ENCODE measurements around the gene KRTAP10-9.
"Not testable (repeated sequence)": the region's sequence is repeated elsewhere in the genome, so short reads cannot be mapped to it uniquely, and the experiment has no call there.

Gene KRTAP10-9

DNA sequence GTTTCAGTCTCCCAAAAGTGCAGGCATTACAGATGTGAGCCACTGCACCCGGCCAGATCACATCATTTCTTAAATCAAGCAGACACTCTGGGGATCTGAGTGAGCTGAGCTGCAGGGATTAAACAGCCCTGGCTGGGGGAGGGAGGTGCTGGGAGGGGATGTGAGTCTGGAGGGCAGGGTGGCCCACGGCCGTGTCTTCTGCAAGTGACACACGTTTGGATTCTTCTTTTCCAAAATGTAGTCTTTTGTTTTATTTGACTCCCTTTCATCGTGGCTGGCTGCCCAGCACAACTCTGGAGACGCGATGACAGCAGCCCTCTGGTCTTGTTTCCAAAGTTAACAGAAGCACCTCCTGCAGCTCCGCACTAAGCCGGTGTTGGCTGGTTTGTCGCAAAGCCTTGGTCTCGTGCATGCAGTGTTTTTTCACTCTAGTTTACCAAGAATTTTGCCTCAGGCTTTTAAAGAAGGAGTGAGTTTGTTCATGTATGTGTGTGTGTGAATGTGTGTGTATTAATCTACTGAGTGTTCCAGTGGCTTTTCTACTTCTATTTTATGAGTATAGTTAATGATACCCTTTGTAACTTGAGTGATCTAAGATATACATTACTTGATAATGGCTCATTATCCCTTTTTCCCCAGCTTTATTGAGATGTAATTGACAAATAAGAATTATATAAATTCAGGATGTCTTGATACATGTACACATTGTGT, 43.6 kb upstream of the KRTAP10-9 start:
- DNase-seq (ENCODE audit: low spot score): no peak
- TF ChIP-seq, protein P1, sequence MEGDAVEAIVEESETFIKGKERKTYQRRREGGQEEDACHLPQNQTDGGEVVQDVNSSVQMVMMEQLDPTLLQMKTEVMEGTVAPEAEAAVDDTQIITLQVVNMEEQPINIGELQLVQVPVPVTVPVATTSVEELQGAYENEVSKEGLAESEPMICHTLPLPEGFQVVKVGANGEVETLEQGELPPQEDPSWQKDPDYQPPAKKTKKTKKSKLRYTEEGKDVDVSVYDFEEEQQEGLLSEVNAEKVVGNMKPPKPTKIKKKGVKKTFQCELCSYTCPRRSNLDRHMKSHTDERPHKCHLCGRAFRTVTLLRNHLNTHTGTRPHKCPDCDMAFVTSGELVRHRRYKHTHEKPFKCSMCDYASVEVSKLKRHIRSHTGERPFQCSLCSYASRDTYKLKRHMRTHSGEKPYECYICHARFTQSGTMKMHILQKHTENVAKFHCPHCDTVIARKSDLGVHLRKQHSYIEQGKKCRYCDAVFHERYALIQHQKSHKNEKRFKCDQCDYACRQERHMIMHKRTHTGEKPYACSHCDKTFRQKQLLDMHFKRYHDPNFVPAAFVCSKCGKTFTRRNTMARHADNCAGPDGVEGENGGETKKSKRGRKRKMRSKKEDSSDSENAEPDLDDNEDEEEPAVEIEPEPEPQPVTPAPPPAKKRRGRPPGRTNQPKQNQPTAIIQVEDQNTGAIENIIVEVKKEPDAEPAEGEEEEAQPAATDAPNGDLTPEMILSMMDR (IDR thresholded peaks at IDR 0.05; ENCODE audit: extremely low read depth, missing control alignments): no peak

DNA sequence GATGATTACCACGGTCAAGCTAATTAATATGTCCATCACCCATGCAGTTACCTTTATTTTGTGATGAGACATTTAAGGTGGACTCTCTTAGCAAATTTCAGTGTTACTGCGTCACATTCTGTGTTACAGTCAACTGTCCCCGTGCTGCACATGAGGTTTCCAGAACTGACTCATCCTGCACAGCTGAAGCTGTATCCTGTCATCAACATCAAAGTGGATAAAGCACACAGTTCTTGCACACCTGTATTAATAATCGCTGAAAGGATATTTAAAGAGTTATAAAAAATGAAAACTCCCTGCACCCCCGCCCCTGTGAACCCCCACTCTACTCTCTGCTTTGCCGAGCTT, 43.1 kb upstream of the KRTAP10-9 start:
- DNase-seq (ENCODE audit: low spot score): no peak
- TF ChIP-seq, protein P1 (IDR thresholded peaks at IDR 0.05; ENCODE audit: extremely low read depth, missing control alignments): no peak

DNA sequence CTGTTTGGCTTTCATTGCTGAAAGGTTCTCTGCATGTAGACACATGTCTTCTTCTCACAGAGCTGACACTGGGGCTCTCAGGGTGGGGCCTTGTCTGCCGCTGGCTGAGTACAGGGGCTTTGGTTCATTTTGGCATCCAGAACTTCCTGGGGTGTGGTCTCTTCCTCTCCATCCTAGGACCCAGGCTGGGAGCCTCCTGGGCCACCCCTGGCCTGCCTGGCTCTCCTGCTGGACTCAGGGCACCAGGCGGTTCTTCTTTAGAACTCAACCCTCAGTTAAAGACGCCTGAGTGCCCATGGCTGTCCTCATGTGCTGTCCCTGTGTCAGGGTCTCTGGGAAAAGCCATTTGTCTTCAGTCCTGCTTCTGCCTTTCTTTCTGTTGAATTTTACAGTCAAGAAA, 41.0 kb upstream of the KRTAP10-9 start:
- no peak for DNase-seq (ENCODE audit: low spot score)
- TF ChIP-seq, protein P1 (IDR thresholded peaks at IDR 0.05; ENCODE audit: extremely low read depth, missing control alignments): no peak

DNA sequence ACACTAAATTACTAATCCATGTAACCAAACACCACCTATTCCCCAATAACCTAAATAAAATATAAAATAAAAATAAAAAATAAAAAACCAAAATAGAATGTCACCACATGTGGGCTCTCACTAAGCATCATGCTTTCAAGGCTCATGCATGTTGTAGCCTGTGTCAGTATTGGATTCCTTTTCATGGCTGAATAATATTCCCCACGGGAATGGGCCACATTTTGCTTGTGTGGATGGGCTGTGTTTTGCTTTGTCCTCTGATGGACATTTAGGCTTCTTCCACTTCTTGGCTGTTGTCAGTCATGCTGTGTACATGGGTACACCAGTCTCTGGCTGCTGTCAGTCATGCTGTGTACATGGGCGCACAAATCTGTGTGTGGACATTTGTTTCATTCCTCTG, 37.8 kb upstream of the KRTAP10-9 start:
- TF ChIP-seq, protein P1 (IDR thresholded peaks at IDR 0.05; ENCODE audit: extremely low read depth, missing control alignments): no peak
- DNase-seq (ENCODE audit: low spot score): no peak

DNA sequence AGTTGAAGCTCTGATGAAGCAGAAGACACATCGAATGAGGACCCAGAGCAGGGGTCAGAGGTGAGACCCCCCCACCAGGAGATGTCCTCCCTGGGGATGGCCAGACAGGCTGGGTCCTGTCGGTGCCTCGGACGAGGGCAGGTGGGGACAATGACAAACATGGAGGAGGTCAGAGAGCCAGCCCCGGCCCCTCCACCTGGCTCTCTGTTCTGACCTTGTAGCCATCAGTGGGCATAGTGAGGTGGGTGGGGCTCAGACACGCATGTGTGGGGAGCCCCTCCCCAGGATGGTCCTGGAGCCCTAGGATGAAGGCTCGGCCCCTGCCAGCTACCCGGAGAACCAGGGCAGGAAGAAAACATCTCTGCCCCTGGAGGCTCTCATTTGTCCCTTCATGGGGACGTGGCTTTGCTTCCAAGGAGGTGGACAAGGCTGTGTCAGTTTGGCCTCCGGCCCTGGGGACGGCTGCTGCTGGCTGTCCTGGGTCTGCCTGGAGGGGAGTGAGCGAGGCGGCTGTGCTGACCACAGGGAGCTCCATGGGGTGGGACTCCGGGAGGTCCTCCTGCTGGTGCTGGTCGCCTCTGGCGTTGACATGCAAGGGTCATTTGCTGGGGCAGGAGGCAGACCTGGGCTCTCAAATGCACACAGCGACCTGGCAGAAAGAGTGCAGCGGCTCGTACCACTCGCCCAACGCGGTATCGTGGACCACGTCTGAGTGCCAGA, 37.1 kb upstream of the KRTAP10-9 start:
- TF ChIP-seq, protein P1 (IDR thresholded peaks at IDR 0.05; ENCODE audit: extremely low read depth, missing control alignments): no peak
- DNase-seq (ENCODE audit: low spot score): no peak

DNA sequence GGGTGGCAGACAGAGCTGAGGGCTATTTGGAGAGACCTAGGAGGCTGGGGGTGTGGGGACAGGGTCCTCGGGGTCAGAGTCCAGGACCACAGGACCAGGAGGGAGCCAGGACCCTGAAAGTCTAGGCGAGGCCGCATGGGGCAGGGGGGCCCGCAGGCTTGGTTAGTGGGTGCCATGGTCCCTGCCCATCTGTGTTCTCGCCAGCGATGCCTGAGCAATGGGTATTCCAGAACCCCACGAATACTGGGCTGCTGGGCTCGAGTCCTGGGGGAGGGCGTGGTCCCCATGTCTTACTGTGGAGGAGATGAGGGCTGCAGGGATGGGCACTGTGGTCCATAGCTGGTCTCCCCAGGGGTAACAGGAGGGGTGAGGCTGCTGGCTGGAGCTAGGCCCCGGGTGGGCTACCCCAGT, 36.6 kb upstream of the KRTAP10-9 start:
- DNase-seq (ENCODE audit: low spot score): no peak
- TF ChIP-seq, protein P1 (IDR thresholded peaks at IDR 0.05; ENCODE audit: extremely low read depth, missing control alignments): no peak

DNA sequence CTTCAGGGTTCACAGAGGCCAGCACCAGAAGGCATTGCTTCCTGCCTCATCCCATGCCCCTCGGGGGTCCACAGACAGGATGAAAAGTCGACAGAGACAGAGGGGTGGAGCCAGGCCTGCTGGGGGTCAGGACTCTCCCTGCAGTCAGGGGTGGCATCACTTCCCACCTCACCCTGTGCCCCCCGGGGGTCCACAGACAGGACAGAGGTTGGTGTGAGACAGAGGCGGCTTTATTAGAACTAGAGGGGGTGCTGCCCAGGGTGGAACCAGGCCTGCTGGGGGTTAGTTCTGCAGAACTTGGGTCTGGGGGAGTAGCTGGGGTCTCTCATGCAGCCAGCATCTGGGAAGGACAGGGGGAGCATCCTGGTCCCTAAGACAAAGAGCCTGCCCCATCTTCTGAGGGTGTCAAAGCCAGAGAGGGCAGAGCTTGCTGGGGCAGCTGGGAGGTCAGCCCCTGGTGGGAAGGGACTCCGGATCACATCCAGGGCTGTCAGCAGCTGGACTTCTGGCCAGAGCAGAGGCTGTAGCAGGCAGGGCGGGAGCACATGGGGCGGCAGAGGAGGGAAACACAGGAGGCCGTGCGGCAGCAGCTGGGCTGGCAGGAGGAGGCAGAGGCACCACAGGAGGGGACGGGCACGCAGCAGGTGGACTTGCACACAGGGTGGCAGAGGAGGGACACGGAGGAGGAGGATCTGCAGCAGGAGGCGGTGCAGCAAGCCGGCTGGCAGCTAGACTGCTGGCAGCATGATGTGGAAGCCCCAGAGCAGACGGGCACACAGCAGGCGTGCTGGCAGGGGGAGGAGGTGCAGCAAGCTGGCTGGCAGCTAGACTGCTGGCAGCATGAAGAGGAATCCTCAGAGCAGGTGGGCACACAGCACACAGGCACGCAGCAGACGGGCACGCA, 35.7 kb upstream of the KRTAP10-9 start:
- not testable (repeated sequence) for DNase-seq (ENCODE audit: low spot score)

DNA sequence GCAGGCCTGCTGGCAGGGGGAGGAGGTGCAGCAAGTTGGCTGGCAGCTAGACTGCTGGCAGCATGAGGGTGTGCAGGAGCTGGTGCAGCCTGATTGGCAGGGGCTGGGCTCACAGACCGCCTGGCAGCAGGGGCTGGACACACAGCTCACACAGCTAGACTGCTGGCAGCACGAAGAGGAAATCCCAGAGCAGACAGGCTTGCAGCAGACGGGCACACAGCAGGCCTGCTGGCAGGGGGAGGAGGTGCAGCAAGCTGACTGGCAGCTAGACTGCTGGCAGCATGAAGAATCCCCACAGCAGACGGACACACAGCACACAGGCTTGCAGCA, 35.1 kb upstream of the KRTAP10-9 start:
- DNase-seq (ENCODE audit: low spot score): not testable (repeated sequence)

All from GM20000 (cell line).